ENCODE data around the gene SHQ1.
"Not testable (repeated sequence)": the region's sequence is repeated elsewhere in the genome, so short reads cannot be mapped to it uniquely, and the experiment has no call there.

SHQ1 gene

GRCh38 chr3:72798552-72799195 is 49.6 kb downstream of the SHQ1 start:
- Histone ChIP-seq H3K9ac (no peak overlapping the region), H3K4me3 (no peak overlapping the region), H3K9me3 (replicated peaks in 1 of 11) (no peaks in the 10 kb centered on the region), H3K4me1 (no peaks in the 10 kb centered on the region), H3K27me3 (no peaks in the 10 kb centered on the region), H4K20me1 (no peaks in the 10 kb centered on the region), H3K36me3 (peaks cover 0 to 42% (median 18%) of the 10 kb centered on the region in 11 experiments; a peak in 14 of 22 replicates), H3K4me2 (no peak overlapping the region), H3K27ac (no peak overlapping the region)
- no peak for TF ChIP-seq Cebpa-rat (IDR thresholded peaks at IDR 0.05)

- Histone ChIP-seq H3K9me3 (replicated peaks in 1 of 11) (no peaks in the 10 kb centered on the region), H3K9ac (no peak overlapping the region), H3K36me3 (peaks cover 3 to 40% (median 20%) of the 10 kb centered on the region in 11 experiments; a peak in 17 of 22 replicates), H3K27ac (no peak overlapping the region), H3K4me2 (no peak overlapping the region), H4K20me1 (no peaks in the 10 kb centered on the region), H3K4me1 (no peaks in the 10 kb centered on the region), H3K27me3 (no peaks in the 10 kb centered on the region), H3K4me3 (no peak overlapping the region)
- no peak for TF ChIP-seq Cebpa-rat (IDR thresholded peaks at IDR 0.05)
These were observed 50.3 kb downstream of the SHQ1 start for GRCh38 chr3:72797773-72798543.

- Histone ChIP-seq H3K9me3 (replicated peaks in 1 of 11) (peaks cover 7 to 11% (median 9%) of the 10 kb centered on the region in 11 experiments; a peak in 18 of 22 replicates), H3K4me1 (peaks cover 0 to 9% (median 5%) of the 10 kb centered on the region in 10 experiments; a peak in 7 of 20 replicates), H3K9ac (no peak overlapping the region), H3K27ac (no peak overlapping the region), H3K4me2 (no peak overlapping the region), H3K4me3 (no peak overlapping the region), H4K20me1 (no peaks in the 10 kb centered on the region), H3K36me3 (peaks cover 21 to 68% (median 49%) of the 10 kb centered on the region in 11 experiments), H3K27me3 (no peaks in the 10 kb centered on the region)
- TF ChIP-seq Cebpa-rat (IDR thresholded peaks at IDR 0.05) = no peak
These were observed 54.2 kb downstream of the SHQ1 start for GRCh38 chr3:72794079-72794478.

GRCh38 chr3:72791161-72791560 is 57.1 kb downstream of the SHQ1 start:
- peak overlapping the region in 4 of 11 experiments; percentile 7 to 44 (median 29); a peak in 5 of 22 replicates for H3K4me2 ChIP-seq

GRCh38 chr3:72789786-72790185 is 58.5 kb downstream of the SHQ1 start:
- Histone ChIP-seq H3K27ac (no peak overlapping the region), H3K4me3 (no peak overlapping the region), H3K4me2 (no peak overlapping the region), H3K36me3 (peaks cover 33 to 78% (median 63%) of the 10 kb centered on the region in 11 experiments), H3K9me3 (replicated peaks in 1 of 11) (peaks cover 13 to 25% (median 22%) of the 10 kb centered on the region in 11 experiments), H4K20me1 (no peaks in the 10 kb centered on the region), H3K27me3 (no peaks in the 10 kb centered on the region), H3K4me1 (peaks cover 0 to 9% (median 5%) of the 10 kb centered on the region in 10 experiments; a peak in 7 of 20 replicates), H3K9ac (no peak overlapping the region)
- TF ChIP-seq Cebpa-rat (IDR thresholded peaks at IDR 0.05) = no peak

More at GRCh38 chr3:72791161-72791560, 57.1 kb downstream of the SHQ1 start:
- Histone ChIP-seq H3K27me3 (no peaks in the 10 kb centered on the region), H3K27ac (no peak overlapping the region), H3K36me3 (peaks cover 27 to 74% (median 57%) of the 10 kb centered on the region in 11 experiments), H3K9me3 (replicated peaks in 1 of 11) (peaks cover 13 to 25% (median 22%) of the 10 kb centered on the region in 11 experiments), H4K20me1 (no peaks in the 10 kb centered on the region), H3K4me1 (peaks cover 0 to 9% (median 5%) of the 10 kb centered on the region in 10 experiments; a peak in 7 of 20 replicates), H3K9ac (no peak overlapping the region), H3K4me3 (no peak overlapping the region)
- no peak for TF ChIP-seq Cebpa-rat (IDR thresholded peaks at IDR 0.05)

GRCh38 chr3:72788232-72788631 is 60.0 kb downstream of the SHQ1 start:
- not testable (repeated sequence) for H3K4me1 ChIP-seq

GRCh38 chr3:72786668-72787067 is 61.6 kb downstream of the SHQ1 start:
- no peak overlapping the region for H3K4me3 ChIP-seq
- H3K36me3 ChIP-seq = peaks cover 25 to 77% (median 62%) of the 10 kb centered on the region in 11 experiments
- H3K4me2 ChIP-seq = no peak overlapping the region
- no peak overlapping the region for H3K9ac ChIP-seq
- H4K20me1 ChIP-seq = no peaks in the 10 kb centered on the region
- peaks cover 0 to 9% (median 5%) of the 10 kb centered on the region in 10 experiments; a peak in 7 of 20 replicates for H3K4me1 ChIP-seq
- TF ChIP-seq Cebpa-rat (IDR thresholded peaks at IDR 0.05) = no peak
- no peaks in the 10 kb centered on the region for H3K27me3 ChIP-seq
- peaks cover 13 to 25% (median 22%) of the 10 kb centered on the region in 11 experiments for H3K9me3 ChIP-seq (replicated peaks in 1 of 11)
- H3K27ac ChIP-seq = no peak overlapping the region

More at GRCh38 chr3:72788232-72788631, 60.0 kb downstream of the SHQ1 start:
- not testable (repeated sequence) for H3K4me2 ChIP-seq, H3K27me3 ChIP-seq, H3K4me3 ChIP-seq, H4K20me1 ChIP-seq, H3K27ac ChIP-seq, H3K9ac ChIP-seq
- Histone ChIP-seq H3K36me3 (peaks cover 38 to 88% (median 71%) of the 10 kb centered on the region in 11 experiments), H3K9me3 (replicated peaks in 1 of 11) (peaks cover 13 to 25% (median 22%) of the 10 kb centered on the region in 11 experiments)

- TF ChIP-seq Cebpa-rat (IDR thresholded peaks at IDR 0.05) = no peak
- no peak overlapping the region for H3K27ac ChIP-seq
- H4K20me1 ChIP-seq = no peaks in the 10 kb centered on the region
- no peak overlapping the region for H3K9ac ChIP-seq
- no peak overlapping the region for H3K4me3 ChIP-seq
- H3K4me1 ChIP-seq = no peaks in the 10 kb centered on the region
- H3K9me3 ChIP-seq (replicated peaks in 1 of 11) = peaks cover 8 to 17% (median 14%) of the 10 kb centered on the region in 11 experiments
- H3K36me3 ChIP-seq = peaks cover 44 to 83% (median 53%) of the 10 kb centered on the region in 11 experiments
- no peaks in the 10 kb centered on the region for H3K27me3 ChIP-seq
- H3K4me2 ChIP-seq = no peak overlapping the region
These were observed 64.0 kb downstream of the SHQ1 start for GRCh38 chr3:72784226-72784625.

- Histone ChIP-seq H3K4me1 (no peaks in the 10 kb centered on the region), H3K27ac (no peak overlapping the region), H3K4me2 (no peak overlapping the region), H3K27me3 (no peaks in the 10 kb centered on the region), H4K20me1 (no peaks in the 10 kb centered on the region), H3K9ac (no peak overlapping the region), H3K4me3 (no peak overlapping the region), H3K36me3 (peaks cover 39 to 80% (median 48%) of the 10 kb centered on the region in 11 experiments; a peak in 21 of 22 replicates), H3K9me3 (replicated peaks in 1 of 11) (peaks cover 0 to under 1% (median 0%) of the 10 kb centered on the region in 11 experiments; a peak in 3 of 22 replicates)
- no peak for TF ChIP-seq Cebpa-rat (IDR thresholded peaks at IDR 0.05)
These were observed 65.7 kb downstream of the SHQ1 start for GRCh38 chr3:72782521-72782920.
